ENCODE measurements around the gene CNOT9.

DNA sequence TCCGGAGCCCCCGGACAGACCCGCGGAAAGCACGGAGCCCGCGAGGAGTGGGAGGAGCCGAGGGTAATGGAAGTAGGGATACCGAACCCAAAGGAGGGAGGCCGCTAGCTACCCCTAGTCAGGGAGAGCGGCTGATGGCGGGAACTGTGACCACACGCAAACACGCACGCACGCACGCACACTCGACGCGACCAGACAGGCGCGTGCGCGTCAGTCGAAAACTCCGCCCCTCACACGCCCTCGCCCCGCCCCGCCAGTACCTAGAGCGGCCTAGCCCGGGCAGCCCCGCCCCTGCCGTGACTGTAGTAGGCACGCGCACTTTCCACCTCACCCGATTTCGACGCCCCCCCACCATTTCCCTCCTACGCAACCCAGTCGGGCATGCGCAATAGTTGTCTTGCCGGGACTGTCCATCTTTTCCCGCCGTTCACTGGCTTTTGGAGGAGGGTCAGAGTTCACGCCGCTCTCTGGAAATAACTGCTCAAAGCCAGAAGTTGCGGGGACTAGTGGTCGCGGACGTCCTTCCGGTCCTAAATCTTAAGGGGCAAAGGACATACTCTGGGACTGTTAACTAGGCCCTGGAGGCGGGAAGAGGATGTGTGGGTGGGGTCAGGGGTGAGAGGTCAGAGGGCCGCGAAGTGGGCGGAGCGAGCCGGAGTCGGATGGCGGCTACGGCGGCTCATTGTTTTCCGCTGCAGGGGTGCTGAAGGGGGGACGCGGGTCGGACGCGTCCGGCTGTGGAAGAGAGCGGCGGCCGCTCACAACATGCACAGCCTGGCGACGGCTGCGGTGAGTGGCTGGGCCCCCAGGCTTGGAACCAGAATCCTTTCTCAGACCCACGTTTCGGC, at the start of gene CNOT9, which contains the start of gene USP37:
- TF ChIP-seq, protein P1, sequence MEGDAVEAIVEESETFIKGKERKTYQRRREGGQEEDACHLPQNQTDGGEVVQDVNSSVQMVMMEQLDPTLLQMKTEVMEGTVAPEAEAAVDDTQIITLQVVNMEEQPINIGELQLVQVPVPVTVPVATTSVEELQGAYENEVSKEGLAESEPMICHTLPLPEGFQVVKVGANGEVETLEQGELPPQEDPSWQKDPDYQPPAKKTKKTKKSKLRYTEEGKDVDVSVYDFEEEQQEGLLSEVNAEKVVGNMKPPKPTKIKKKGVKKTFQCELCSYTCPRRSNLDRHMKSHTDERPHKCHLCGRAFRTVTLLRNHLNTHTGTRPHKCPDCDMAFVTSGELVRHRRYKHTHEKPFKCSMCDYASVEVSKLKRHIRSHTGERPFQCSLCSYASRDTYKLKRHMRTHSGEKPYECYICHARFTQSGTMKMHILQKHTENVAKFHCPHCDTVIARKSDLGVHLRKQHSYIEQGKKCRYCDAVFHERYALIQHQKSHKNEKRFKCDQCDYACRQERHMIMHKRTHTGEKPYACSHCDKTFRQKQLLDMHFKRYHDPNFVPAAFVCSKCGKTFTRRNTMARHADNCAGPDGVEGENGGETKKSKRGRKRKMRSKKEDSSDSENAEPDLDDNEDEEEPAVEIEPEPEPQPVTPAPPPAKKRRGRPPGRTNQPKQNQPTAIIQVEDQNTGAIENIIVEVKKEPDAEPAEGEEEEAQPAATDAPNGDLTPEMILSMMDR (IDR thresholded peaks at IDR 0.05; ENCODE audit: low read depth, low read length, poor library complexity, severe bottlenecking): no peak
- no peak for TF ChIP-seq EZH2phosphoT487 (IDR thresholded peaks at IDR 0.05; ENCODE audit: borderline replicate concordance, low read length)

All from DOHH2 (cell line).